GM21447 (cell line): ENCODE data around the gene GNAO1.

Source experiments
- ATAC-seq: cut with Tn5 transposase; IDR thresholded peaks from one replicate; pipeline ENCODE4 v1.9.1; 2021; ENCODE audit not compliant: unreplicated experiment

GNAO1 gene

DNA sequence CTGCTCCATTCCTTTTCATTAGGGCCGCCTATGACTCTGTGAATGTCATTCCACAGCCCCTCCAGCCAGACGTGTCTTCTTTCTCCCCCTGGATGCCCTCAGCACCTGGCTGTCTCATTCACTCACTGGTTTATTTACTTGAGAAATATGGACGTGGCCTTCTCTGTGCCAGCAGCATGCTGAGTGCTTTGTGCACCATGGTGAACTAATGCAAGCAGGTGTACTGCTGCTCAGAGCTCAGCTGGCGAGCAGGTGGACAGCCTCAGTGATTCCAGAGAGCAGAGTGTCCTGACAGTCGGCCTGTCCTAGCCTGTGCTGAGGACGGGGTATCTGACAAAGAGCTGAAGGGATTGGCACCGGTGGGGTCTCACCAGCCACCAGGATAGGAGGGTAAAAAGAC is 96.7 kb downstream of the GNAO1 start:
- no peak for ATAC-seq

DNA sequence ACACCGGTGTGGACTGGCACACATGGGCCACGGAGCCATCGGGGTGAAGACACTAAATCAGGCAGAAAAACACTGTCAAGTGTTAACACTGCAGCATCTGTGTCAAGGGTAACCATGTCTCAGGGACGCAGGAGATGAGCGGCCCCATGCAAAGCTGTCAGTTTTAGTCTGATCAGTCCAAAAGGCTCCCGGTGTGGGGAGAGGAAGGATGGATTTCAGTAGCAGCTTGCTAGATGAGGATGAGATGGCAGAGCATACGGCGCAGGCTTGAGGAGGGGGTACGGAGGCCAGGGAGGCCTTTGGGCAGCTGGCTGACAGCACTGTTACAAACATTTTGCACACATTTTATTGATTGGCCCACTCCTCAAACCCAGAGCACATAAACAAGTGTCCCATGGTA is 98.1 kb downstream of the GNAO1 start:
- ATAC-seq, result no peak

DNA sequence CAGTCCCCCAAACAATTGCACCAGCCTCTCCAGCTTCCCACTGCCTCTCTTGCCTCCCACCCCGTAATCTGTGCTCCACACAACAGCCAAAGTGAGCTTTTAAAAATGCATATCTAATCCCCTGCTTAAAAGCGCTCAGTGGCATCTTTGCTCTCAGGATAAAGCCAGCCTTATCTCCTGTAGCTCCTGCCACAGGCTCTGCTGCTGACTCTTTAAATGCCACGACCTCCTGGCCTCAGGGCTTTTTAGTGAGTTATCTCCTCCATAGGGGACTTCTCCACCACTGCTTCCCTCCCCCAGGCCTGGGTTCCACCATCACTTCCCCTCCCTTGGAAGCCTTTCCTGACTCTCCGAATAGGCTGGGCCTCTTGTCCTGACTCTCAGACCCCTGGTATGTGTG is 98.6 kb downstream of the GNAO1 start:
- ATAC-seq, result no peak

DNA sequence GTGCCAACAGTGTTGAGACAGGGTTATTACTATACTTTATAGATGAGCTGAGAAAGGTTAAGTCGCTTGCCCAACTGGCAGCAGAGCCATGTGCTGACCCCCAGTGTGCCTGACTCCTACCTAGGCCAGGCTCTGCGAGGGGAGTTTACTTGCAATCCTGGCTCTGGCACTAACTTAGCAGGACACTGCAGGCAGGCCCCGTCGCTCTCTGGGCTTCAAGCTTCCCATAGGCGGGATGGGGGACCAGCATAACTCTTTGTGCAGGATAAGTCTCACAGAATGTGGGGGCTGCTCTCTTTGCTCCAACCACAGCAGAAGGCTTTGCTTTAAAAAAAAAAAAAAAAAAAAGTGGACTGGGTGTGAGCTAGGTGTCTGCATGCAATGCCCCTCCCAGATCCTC is 102.7 kb downstream of the GNAO1 start:
- ATAC-seq, result no peak

DNA sequence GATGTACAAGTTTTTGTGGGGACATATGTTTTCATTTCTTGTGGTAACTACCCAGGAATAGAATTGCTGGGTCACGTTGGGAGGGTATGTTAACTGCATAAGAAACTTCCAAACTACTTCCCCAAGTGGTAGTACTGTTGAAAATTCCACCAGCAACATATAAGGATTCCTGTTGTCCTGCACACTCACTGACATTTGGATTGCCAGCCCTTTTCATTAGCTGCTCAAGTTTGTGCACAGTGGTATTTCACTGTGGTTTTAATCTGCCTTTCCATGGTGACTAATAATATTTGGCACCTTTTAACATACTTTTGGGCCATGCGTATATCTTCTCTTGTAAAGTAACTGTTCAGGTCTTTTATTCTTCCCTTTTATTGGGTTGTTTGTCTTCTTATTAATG is 103.3 kb downstream of the GNAO1 start:
- ATAC-seq, result no peak

DNA sequence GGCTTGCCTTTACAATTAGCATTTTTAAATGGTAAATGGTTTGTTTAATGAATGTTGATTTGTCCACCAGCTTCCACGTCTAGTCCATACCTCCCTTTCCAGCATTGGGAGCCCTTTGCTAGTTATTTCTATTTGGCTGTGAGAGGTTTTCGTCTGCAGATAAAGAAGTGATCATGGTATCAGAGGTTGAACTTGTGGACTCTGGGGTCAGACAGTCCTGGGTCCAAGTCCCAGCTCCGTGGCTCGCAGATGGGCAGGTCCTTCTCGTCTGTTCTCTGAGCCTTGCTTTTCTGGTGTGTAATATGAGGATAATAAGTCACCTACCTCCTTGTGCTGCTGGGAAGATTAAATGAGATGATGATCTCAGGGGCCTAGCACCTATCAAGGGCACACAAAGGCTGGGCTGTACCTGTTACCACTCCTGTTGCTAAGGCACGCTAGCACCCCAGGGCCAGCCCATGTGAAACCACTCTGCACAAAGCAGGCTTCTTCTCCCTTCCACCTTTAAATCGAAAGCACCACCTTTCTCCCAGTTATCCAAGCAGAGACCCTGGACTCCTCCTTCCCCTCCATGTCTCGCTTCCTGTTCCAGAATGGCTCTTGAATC is 103.9 kb downstream of the GNAO1 start:
- ATAC-seq, result no peak

DNA sequence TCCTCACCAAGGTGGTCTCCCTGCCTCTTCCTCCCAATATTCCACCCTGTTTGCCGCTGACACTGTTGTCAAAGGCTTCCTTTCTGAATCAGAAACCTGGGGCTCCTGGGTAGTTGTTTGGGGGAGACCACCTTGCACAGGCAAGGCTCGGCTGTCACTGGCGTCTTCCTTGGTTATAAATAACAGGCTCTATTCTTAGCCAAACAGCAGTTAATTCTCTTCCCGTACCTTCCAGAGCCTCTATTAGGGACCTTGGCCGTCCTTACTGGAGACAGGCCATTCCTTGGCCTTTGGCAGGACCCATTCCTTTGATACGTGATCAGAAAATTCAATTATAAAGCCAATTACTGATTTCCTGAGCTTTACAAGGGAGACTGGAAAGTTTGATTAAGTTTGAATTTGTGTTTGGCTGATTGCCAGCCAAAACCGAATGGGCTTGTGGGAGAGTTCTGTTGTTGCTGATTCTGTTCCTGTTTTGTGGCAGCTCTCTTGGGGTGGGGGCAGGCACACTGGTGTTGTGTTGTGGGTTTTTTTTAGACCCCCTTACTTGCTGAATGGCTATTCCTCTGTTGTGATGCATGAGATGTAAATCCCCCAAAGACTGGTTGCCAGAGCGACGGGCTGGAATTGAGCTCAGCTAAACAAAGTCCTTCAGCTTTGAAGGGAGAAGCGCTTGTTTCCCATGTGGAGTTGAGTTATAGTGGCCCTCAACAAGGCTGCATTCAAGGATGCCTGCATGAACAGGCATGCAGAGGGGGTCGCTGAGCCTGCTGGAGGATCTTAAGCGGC is 104.6 kb downstream of the GNAO1 start:
- ATAC-seq, result no peak

DNA sequence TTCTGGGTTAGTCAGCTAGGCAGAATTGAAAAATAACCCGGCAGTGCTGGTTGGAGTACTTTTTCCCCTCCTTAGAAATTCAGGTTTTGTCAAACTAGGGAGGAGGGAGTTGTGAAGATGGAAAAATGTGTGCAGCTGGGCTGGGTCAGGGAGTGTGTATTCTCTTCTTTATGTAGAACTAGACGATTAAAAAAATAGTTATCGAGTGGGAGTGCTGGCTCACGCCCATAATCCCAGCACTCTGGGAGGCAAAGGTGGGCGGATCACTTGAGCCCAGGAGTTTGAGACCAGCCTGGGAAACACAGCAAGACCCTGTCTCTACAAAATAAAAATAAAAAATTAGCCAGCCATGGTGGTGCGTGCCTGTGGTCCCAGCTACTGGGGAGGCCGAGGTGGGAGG is 106.4 kb downstream of the GNAO1 start:
- no peak for ATAC-seq

DNA sequence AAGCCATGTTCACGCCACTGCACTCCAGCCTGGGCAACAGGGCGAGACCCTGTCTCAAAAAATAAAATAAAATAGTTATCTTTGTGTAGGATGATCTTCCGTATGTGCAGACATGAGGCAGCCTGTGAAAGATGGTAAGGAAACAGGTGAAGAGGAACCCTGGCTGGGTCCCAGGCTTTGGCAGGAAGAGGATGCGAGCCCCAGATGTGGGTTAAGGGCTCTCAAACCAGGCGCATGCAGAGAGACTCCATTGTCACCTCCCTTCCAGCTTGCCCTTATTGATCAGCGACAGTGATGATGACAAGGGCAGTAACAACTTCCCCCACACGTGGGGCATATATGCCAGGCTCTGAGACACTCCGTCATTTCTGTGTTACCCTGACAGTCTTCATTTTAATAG is 106.8 kb downstream of the GNAO1 start:
- ATAC-seq, result no peak

DNA sequence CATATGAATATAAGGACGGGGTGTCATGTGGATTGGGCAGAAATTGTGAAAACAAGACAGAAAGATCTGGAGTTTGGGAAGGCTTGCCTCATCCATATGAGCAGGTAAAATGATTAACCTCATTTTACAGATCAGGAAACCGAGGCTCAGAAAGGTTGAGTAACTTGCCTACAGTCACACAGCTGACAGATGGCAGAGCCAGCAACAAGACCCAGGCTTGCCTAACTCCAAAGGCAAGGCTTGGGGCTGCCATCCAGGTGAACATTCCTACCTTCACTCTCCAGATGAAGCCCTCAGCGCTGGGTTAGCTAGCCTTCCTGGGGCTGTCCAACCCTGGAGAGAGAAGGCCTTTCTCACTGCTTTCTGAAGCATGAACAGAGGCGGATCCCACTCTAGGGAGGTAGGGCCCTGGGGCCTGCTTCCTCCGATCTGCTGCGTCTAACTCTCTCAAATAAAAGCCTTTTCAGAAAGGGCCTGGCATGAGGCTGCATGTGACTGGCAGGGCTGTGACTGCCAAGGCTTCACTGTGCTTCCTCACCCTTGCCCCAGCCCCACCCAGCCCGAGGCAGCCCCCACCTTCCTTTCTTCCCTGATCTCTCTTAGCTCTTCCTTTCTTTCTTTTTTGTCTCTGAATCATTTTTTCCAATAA is 107.8 kb downstream of the GNAO1 start:
- no peak for ATAC-seq

DNA sequence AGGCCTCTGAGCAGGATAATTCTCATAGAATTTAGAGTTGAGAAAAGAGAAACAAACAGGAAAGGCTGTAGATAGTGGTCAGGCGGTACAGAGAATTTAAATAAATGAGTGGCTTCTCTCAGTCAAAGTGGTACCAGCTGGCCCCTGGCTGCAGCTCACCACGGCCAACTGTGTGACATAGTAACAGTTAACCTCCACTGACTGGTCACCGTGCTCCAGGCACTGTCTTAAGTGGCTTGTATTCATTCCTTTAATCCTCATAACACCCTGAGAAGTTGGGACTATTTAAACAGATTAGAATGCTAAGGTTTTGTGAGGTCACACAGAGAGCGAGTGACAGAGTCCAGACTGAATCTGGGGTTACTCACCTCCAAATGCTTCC is 108.9 kb downstream of the GNAO1 start:
- no peak for ATAC-seq

DNA sequence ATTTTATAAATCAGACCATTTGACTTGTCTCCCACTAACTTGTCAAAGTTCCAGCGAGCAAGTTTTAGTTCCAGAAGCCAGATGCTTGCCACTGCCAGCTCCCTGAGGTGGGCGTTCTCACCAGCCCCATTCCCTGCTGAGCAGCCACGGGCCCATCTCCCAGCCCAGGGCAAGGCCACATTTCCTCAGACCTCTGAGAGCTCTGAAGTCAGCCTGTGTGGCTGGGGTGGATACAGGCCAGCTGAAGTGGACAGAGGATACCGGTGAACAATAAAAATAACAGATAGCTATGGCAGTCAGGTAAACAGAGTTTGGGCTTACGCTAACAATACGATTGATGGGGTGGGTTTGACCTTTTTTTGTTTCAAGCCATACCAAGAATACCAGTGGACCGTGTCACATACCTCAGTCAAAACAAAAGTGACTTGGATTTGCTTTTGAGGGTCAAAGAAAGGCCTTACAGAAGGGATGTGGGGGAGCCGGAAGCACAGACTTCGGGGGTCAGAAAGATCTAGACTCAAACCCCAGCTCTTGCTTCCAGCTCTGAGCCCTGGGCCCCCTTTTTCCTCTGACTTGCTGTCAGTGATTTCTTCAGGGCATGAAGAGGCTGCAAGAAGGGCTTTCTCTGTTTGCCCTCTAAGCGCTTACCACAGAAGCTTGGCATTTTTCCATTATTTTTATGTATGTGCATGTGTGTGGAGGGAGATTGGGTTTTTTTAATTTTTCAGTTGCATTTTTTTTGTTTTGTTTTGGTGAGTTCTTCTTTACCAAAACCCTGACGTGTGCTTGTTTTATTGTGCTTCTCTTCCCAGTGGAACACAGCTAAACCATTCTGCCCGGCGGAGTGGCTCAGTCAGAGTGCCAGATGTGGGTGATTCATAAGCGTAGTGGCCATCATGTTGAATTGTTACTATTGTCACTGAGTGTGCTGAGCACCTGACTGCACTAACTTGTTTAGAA is 109.9 kb downstream of the GNAO1 start:
- no peak for ATAC-seq

DNA sequence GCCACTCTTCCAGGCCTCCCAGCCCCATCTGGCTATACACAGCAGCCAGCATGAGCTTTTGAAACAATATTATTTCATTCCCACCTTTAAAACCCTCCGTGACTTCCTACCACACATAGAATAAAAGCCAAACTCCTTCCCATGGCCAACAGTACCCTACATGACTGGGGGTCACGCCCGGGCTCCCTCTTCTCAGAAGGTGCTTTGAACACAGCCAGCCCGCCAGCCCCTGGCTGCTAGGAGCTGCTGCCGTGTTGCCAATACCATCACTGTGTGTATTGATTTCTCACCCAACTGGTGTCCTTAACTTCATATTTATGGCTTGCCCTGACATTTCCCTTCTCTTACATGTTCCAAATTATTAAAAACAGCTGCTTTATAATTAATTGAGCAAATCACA is 111.2 kb downstream of the GNAO1 start:
- ATAC-seq, result no peak

DNA sequence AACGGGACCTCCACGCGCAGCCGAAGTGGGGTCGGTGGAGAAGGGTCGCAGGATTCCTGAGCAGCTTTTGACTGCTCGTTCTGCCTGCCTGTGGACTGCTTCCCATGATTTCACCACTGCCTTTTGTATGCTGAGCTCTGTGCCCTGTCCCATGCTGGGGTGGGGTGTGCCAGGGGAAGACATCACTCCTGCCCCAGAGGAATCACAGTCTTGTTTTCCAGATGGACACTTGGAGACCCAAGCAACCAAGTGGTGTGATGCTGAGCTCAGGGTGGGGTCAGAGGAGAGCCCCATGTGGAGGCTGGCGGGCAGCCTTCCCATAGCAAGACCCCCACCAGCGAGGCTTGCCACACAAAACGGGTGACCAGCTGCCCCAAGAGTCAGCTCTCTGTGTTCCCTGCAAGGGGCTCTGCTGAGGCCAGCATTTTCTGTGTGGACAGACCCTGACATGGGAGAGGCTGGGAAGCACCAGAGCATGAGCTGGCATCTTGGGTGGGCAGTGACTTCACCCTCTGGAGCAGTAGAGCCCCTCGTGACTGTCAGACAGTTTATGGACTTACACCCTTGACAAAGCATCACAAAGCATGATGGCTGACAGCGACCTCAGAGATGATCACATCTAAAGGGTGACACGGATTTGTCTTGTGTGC is 111.9 kb downstream of the GNAO1 start:
- no peak for ATAC-seq

DNA sequence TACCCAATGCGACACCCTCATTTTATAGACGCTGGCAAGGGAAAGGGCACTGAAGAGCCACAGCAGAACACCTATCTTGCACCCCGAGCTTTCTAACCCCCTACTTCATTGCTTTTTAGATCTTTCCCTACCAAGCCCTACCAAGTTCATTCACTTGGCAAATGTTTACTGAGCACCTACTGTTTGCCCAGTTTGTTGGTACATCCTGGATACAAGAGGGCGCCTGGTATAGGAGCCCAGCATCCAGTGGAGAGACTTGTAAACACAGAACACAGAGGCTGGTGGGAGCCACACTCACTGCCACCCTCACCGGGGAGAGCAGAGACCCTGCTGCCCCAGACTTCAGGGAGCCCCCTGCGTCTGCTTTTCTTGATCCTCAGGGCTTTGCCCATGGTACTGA is 112.6 kb downstream of the GNAO1 start:
- ATAC-seq, result no peak

DNA sequence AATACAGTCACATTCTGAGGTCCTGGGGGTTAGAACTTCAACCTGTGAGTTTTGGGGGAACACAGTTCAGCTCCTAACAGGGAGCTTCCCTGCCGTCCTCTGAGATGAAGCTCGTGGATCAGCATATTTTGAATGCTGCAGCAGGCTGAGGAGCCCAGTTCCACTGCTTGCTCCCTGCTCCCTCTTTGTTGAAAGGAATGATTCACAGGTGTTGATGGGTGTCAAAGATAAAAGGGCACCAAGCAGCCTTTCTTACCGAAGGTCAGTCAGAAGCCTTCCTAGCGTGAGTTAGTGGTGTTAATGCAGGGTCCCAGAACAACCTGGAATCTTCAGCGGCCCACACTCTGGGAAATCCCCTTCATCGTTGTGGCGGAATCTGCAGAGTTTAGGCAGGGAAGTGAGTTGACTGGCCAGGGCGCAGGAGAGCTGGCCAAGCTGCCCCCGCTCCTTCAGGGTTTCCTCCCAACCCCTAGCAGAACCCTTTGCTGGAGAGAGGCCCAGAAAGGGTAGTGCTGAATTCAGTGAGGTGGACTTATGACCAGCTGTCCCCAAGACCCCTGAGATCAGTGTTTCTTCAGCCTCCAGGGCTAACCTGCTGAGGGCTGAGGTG is 114.8 kb downstream of the GNAO1 start:
- no peak for ATAC-seq

DNA sequence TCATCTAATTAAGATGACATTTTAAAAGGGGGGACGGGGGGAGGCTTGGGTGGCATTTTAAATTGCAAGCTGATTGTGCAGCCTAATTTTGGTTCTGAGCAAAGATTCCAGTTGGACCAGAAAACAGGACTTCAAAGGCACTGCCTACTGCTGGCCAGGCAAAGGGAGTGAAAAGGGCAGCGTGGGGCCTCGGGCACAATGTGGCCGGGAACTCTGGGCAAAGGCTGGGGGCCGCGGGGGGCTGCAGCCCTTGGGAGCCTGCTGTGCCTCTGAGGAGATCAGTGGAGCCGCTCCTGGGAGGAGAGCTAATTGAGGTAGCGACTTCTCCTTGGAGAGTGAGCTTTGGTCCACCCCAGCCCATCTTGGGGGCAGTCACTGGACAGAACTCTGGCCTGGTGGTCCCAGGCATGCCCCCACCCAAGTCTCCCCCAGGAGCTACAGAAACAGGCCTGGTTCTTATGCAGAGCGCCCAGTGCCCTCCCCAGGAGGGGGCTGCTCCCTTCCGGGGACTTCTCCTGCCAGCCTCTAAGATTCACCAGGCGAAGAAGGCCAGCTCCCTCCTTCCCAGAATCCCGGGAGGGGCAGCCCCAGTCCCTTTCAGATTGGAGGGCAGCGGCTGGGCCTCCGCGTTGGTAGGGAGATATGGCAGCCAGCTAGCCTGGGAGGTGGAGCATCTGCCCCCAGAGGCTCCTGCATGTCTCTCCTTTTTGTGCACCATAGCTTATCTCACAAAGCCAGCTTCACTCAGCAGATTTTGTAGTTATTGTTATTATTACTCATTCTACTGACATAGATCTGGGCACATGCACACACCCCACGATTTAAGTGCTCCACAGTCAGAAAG is 115.6 kb downstream of the GNAO1 start:
- ATAC-seq, result no peak

DNA sequence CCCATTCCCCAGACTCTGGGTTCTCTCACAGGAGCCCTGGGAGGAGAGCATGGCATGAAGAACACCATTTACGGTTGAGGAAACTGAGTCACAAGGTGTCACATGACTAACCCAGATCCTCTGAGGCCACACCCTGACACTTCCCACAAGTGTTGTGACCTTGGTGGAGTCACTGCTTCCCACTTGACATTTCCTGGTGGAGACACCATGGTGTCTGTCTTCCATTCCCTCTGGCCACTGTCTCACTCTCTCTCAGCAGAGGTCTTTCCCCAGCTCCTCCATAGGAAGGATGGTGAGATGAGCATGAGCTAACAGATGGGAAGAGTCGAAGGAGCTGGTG is 116.2 kb downstream of the GNAO1 start:
- ATAC-seq, result no peak

DNA sequence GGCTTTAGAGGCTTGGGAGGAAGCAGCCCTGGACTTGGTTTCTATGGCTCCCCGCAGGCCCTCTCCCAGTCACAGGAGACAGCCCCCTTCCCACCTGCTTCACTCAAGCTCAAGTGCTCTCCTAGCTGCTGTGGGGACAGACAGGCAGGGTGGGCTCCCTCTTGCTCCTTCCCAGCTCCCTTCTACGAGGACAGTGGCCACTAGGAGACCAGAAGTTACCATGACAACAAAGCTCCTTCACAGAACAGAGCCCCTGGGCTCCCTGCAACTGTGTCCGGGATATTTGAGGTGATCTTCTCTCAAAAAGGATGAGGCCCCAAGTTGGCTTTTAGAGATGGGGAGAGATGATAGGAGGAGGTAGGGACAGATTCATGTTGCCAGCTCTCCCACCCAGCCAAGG is 117.7 kb downstream of the GNAO1 start:
- no peak for ATAC-seq

DNA sequence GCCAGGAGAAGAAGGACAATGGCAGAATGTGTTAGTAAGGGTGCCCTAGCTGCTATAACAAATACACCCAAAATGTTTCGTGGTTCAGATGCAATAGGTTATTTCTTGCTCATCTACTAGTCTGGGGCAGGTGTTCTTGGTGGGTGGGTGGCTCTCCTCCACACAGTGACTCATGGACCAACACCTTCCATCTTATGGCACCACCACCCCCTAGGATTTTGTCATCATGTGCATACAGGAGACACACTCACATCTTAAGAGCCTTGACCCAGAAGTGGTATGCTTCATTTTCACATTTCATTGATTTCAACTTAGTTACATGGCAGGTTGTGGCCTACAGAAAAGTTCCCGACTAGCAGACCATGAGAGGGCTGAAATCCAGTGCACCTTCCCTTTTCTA is 119.4 kb downstream of the GNAO1 start:
- no peak for ATAC-seq
